ENCODE measurements around the gene CAMTA1. TPM values are rescaled to one million over a fixed set of nuclear protein-coding genes. Genes with fewer than 3 reads are reported as not detected.

CAMTA1 gene
- total RNA-seq, 1 experiment from 2014 or later, result 69.5 TPM

GRCh38 chr1:7810395-7810794 lies 1025.1 kb downstream of the CAMTA1 start (continued):
- TF ChIP-seq, protein P1, sequence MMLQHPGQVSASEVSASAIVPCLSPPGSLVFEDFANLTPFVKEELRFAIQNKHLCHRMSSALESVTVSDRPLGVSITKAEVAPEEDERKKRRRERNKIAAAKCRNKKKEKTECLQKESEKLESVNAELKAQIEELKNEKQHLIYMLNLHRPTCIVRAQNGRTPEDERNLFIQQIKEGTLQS (IDR thresholded peaks at IDR 0.05), result peak; percentile 55; the same call in 1 of the 2 replicates
- TF ChIP-seq SRF (IDR thresholded peaks at IDR 0.05; ENCODE audit: low read depth), result peak; percentile 61; the same call in 1 of the 2 replicates
- TF ChIP-seq POLR2AphosphoS5 (IDR thresholded peaks at IDR 0.05; ENCODE audit: low read depth, low read length), result no peak
- TF ChIP-seq ZFX (IDR thresholded peaks at IDR 0.05), result no peak
- no peak for TF ChIP-seq POLR2A (IDR thresholded peaks at IDR 0.05; ENCODE audit: borderline replicate concordance, extremely low read depth, insufficient read depth, insufficient read length)
- no peak for TF ChIP-seq RAD21 (IDR thresholded peaks at IDR 0.05; ENCODE audit: low read depth)
- no peak for TF ChIP-seq EZH2phosphoT487 (IDR thresholded peaks at IDR 0.05; ENCODE audit: borderline replicate concordance)
- no peak for TF ChIP-seq TCF7L2 (IDR thresholded peaks at IDR 0.05; ENCODE audit: borderline replicate concordance, extremely low read depth, insufficient read depth, insufficient read length)
- peak; percentile 89 for TF ChIP-seq JUND (IDR thresholded peaks at IDR 0.05)
- TF ChIP-seq YY1 (IDR thresholded peaks at IDR 0.05; ENCODE audit: extremely low read depth, insufficient replicate concordance, low read depth, low read length), result no peak
- no peak for TF ChIP-seq EZH2 (IDR thresholded peaks at IDR 0.05)
- peak; percentile 92 for TF ChIP-seq FOSL1 (IDR thresholded peaks at IDR 0.05; ENCODE audit: low read depth)

DNA sequence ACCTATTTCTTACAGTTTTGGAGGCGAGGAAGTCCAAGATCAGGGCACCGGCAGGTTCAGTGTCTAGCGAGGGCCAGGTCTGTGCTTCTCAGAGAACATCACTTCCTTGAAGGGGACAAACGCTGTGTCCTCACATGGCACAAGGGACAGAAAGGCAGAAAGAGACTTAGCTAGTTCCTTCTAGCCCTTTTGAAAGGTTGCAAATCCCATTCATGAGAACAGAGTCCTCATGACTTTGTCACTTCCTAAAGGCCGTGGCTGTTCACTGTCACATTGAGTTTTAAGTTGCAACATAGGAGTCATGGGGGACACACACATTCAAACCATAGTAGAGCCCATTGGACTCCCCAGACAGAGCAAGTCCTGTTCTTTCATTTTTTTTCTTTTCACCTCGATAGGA lies 1026.2 kb downstream of the CAMTA1 start:
- ChIA-PET POLR2A (no interaction called here), CTCF (no interaction called here)

More for the DNA sequence above, 1026.2 kb downstream of the CAMTA1 start:
- intact Hi-C loops (cut with micrococcal nuclease), result no loop called here
- no peak overlapping the region for H3K27ac ChIP-seq (ENCODE audit: low read depth, low read length)
- no peak overlapping the region for H3K4me3 ChIP-seq (replicated peaks in 1 of 2; ENCODE audit: low read depth in 1 of 2, low read length in 2 of 2)
- DNase-seq (ENCODE audit: low read depth, low spot score) (no peak), ATAC-seq (no peak)
- H3K36me3 ChIP-seq (ENCODE audit: control insufficient read depth in 1 of 2, insufficient read depth in 2 of 2, low read length in 2 of 2), result 0 out of 4 replicates have a peak, but pooled peaks cover 2 to 17% of the 10 kb centered on the region in 2 experiments
- RAD21 ChIA-PET (ENCODE audit: low non-redundant PET in 1 of 2, low total read pairs in 2 of 2, uncharacterized antibody in 2 of 2, unreplicated experiment in 2 of 2), result no interaction called here
- H4K20me1 ChIP-seq (ENCODE audit: insufficient read depth), result no peaks in the 10 kb centered on the region
- H3K9me3 ChIP-seq (ENCODE audit: control insufficient read depth in 1 of 2, insufficient read depth in 1 of 2, low read depth in 1 of 2, low read length in 2 of 2), result peaks cover 10 to 12% of the 10 kb centered on the region in 2 experiments; a peak in 3 of 4 replicates
- peaks cover 3 to 11% of the 10 kb centered on the region in 2 experiments; a peak in 3 of 4 replicates for H3K4me1 ChIP-seq (ENCODE audit: control insufficient read depth in 1 of 2, insufficient read depth in 2 of 2, low read length in 2 of 2)
- TF ChIP-seq ZFX (IDR thresholded peaks at IDR 0.05), result no peak
- no peak for TF ChIP-seq EZH2 (IDR thresholded peaks at IDR 0.05)
- no peaks in the 10 kb centered on the region for H3K9me2 ChIP-seq (ENCODE audit: insufficient read depth)
- H3K4me2 ChIP-seq (ENCODE audit: low read length), result no peak overlapping the region
- H3K79me2 ChIP-seq (ENCODE audit: insufficient read depth, low read length), result no peaks in the 10 kb centered on the region
- no TSS peak for BruUV-seq (replicated peaks)
- H2AFZ ChIP-seq (ENCODE audit: low read depth, low read length, poor library complexity, severe bottlenecking), result no peak overlapping the region
- no peak overlapping the region for H3K9ac ChIP-seq (ENCODE audit: low read length)
- H3K27me3 ChIP-seq (ENCODE audit: insufficient read depth, low read length), result no peaks in the 10 kb centered on the region

All from HCT116 (cell line).